ENCODE measurements around the gene PACC1. TPM values are rescaled to one million over a fixed set of nuclear protein-coding genes. Genes with fewer than 3 reads are reported as not detected.

The PACC1 gene
- total and polyA plus RNA-seq, 10 of the 15 experiments (the other 5 are each of a cell fraction or from before 2014, with no cell fraction given) = 16.1 to 29.7 (median 19.3) TPM

GRCh38 chr1:212414328-212415106 is at the start of gene PACC1 (continued):
- TF ChIP-seq MLLT1 (IDR thresholded peaks at IDR 0.05) = no peak
- peak; percentile 94 for TF ChIP-seq NRF1 (conservative IDR thresholded peaks at IDR 0.05; ENCODE audit: low read depth, low read length)
- peak; percentile 88 for TF ChIP-seq CHD2 (IDR thresholded peaks at IDR 0.05; ENCODE audit: borderline replicate concordance, low read depth, low read length)
- no peak for TF ChIP-seq HDAC6 (IDR thresholded peaks at IDR 0.05; ENCODE audit: unreplicated experiment)
- TF ChIP-seq SPI1 (IDR thresholded peaks at IDR 0.05; ENCODE audit: borderline replicate concordance, insufficient read depth, low read depth, low read length) = peak; percentile 99
- TF ChIP-seq RAD51 (IDR thresholded peaks at IDR 0.05) = peak; percentile 96
- peak; percentile 57; the same call in 1 of the 2 replicates for TF ChIP-seq NR2C1 (IDR thresholded peaks at IDR 0.05)
- no peak for TF ChIP-seq E4F1 (IDR thresholded peaks at IDR 0.05; ENCODE audit: borderline replicate concordance, partially characterized antibody)
- TF ChIP-seq SMARCA5 (IDR thresholded peaks at IDR 0.05) = no peak
- no peak for TF ChIP-seq KLF5 (IDR thresholded peaks at IDR 0.05; ENCODE audit: partially characterized antibody)
- no peak for TF ChIP-seq HDAC2 (IDR thresholded peaks at IDR 0.05)
- TF ChIP-seq BCL11A (IDR thresholded peaks at IDR 0.05; ENCODE audit: low read depth, low read length) = peak; percentile 74
- no peak for TF ChIP-seq ZNF622 (IDR thresholded peaks at IDR 0.05)
- peak; percentile 86 for TF ChIP-seq NR2F1 (conservative IDR thresholded peaks at IDR 0.05)
- TF ChIP-seq, protein P1, sequence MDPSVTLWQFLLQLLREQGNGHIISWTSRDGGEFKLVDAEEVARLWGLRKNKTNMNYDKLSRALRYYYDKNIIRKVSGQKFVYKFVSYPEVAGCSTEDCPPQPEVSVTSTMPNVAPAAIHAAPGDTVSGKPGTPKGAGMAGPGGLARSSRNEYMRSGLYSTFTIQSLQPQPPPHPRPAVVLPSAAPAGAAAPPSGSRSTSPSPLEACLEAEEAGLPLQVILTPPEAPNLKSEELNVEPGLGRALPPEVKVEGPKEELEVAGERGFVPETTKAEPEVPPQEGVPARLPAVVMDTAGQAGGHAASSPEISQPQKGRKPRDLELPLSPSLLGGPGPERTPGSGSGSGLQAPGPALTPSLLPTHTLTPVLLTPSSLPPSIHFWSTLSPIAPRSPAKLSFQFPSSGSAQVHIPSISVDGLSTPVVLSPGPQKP (IDR thresholded peaks at IDR 0.05; ENCODE audit: low read depth, low read length) = no peak
- TF ChIP-seq SP1 (IDR thresholded peaks at IDR 0.05; ENCODE audit: low read depth, low read length) = peak; percentile 78
- TF ChIP-seq POLR2AphosphoS2 (IDR thresholded peaks at IDR 0.05; ENCODE audit: low read depth, low read length) = no peak
- TF ChIP-seq RFX5 (IDR thresholded peaks at IDR 0.05; ENCODE audit: low read depth, low read length) = no peak
- no peak for TF ChIP-seq CBFB (IDR thresholded peaks at IDR 0.05; ENCODE audit: low read depth)
- 0 out of 4 replicates have a peak, but pooled peaks of 1 of the 2 experiments have one; percentile 51 for TF ChIP-seq ETV6 (conservative IDR thresholded peaks at IDR 0.05 in 1 of 2, IDR thresholded peaks at IDR 0.05 in 1 of 2; ENCODE audit: borderline replicate concordance in 1 of 2, low read depth in 1 of 2)
- TF ChIP-seq MEF2B (IDR thresholded peaks at IDR 0.05; ENCODE audit: partially characterized antibody, poor library complexity, severe bottlenecking) = peak; percentile 48
- peak; percentile 50; the same call in 1 of the 2 replicates for TF ChIP-seq SREBF1 (IDR thresholded peaks at IDR 0.05; ENCODE audit: low read length)
- TF ChIP-seq PAX8 (IDR thresholded peaks at IDR 0.05) = no peak
- peak; percentile 86 for TF ChIP-seq CREM (IDR thresholded peaks at IDR 0.05; ENCODE audit: low read depth)
- peak; percentile 26 for TF ChIP-seq NKRF (conservative IDR thresholded peaks at IDR 0.05)
